Activated CD4-positive, alpha-beta T cell treated with anti-CD3 and anti-CD28 coated beads, Interleukin-2, amount 50 U/mL, for 16 hours (primary cell): ENCODE measurements around the gene MLYCD.
"Not testable (repeated sequence)": the region's sequence is repeated elsewhere in the genome, so short reads cannot be mapped to it uniquely, and the experiment has no call there.

ENCODE experiments used
- DNase-seq: peaks from one replicate; pipeline ENCODE4 v3.0.0-alpha.2; 2020

The MLYCD gene

DNA sequence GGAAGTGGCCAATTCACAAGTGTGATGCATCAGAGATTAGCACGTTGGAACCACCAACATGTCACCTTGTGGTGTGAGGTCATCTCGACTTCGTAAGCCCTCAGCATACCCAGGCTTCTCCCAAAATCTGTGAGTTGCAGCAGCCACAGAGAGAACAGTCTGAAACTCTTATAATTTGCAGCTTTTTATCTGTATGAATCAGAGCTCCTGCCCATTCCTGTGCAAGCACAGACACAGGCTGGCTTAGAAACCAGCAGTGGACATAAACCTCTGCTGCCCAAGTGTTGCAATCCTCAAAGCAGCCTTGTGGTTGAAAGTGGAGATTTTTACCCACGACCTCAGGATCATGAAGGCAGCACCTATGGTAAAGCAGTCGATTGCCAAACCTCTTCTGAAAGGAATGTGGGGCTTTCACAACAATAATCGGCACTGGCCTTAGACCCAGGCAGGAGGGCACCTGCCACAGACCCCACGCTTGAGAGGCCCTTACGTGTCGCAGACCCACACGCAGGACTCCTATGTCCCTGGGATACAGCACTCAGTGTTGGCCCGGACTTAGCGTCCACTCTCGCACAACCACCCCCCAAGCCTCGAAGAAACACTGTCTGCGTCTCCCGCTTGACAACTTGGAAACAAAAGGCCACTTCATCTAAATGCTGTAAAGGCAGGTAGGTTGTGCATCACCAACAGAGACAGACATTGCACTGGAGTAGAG is 29.6 kb downstream of the MLYCD start:
- DNase-seq, result no peak

DNA sequence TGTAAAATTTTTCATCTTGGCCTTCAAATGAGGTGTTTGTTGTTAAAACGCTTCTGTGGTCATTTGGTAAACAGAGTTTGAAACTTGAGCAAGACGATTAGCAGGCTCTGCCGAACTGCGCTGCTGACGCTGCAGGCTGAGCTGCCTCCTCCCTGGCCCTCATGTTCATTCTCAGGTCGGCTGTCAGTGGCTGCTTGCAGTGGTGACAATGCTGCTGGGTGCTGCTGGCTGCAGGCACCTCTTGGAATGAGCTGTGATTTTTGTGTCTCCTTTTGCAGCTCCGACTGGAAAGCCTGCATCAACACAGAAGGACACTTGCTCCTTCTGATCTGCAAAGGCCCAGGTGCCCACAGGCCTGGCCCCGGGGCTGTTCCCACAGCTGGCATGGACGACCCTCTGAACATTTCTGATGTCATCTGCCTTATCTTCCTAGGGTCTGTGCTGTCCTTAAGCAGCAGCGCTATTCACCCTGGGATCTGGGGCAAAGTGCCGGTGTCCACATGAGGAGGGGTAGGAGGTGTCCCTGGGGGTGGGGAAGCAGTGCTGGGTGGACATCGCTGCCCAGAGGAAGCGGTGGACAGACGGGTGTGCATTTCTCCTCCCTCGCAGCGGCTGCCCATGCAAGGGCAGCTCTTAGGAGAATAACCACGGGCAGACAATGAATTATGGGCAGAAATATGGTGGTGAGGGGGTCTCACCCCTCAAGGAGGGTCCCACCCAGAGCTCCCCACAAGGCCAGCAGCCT is 31.1 kb downstream of the MLYCD start:
- no peak for DNase-seq

- no peak for DNase-seq
Measured at GRCh38 chr16:83930730-83931500, 32.0 kb downstream of the MLYCD start.

- DNase-seq, result no peak
Measured at GRCh38 chr16:83931556-83931955, 32.6 kb downstream of the MLYCD start.

- DNase-seq, result no peak
Measured at GRCh38 chr16:83932304-83932703, 33.4 kb downstream of the MLYCD start.

DNA sequence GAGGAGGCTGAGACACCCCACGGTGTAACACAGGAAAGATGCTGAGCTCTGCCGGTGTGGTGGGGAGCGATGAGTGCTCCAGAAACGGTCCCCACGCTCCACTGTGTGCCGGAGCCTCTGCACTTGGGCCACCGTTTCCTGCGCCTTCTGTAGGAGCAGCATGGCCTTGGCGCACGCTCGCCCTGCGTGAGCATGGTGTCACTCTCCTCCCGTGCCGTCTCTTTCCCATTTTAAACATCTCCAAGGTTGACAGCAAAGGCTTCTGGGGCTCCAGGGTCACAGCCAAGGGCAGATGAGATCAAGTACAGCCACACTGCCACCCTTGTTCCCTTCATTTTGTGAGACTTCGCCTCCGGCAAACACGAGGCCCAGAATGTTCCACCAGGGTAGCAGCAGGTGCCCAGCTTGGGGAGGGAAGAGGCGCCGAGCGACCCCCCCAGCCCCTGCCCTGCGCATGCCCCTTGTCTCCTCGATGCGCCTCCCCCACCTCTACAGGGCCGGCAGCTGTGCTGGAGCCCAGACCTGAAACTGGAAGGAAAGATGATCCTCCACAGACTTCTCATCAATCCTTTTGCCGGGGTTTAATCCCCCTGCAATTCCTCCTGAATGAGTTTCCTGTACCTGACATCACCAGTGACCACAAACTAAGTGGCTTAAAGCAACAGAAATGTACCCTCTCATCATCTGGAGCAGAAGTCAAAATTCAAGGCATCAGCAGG is 34.2 kb downstream of the MLYCD start:
- DNase-seq, result no peak

DNA sequence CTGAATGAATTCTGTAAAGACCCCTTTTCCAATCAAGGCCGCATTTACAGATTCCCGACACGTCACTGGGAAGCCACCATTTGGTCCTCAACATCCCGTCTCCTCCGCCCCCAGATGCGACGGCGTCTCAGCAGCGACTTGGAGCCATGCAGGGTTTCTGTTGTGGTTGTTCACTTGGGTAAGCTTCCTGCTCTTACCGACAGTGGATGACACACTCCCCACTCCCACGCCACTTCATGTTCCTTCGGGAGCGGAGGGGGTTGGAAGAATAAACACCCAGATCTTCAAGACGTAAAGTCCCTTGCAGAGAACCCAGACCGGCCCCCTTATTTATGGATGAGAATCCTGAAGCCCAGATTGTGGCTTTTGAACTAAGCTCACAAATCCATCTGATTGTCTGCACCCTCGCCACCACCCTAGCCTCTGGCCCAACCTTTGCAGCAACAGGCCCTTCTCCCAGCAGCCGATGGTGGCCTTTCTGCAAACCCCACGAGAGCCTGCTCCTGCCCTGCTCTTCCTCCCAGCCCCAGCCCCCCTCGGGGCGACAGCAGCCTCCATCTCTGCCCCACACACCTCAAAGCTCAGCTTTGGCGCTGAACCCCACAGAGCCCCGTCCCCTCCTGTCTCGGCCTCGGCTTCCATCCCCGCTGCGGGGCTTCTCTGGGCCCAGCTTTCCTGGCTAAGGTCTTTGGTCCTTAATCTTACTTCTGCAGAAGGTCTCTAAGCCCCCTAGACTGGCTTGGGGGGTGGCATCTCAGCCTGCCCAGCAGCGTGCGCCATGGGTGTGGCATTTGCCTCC is 35.2 kb downstream of the MLYCD start:
- no peak for DNase-seq

GRCh38 chr16:83934684-83934977 is 35.7 kb downstream of the MLYCD start:
- no peak for DNase-seq

DNA sequence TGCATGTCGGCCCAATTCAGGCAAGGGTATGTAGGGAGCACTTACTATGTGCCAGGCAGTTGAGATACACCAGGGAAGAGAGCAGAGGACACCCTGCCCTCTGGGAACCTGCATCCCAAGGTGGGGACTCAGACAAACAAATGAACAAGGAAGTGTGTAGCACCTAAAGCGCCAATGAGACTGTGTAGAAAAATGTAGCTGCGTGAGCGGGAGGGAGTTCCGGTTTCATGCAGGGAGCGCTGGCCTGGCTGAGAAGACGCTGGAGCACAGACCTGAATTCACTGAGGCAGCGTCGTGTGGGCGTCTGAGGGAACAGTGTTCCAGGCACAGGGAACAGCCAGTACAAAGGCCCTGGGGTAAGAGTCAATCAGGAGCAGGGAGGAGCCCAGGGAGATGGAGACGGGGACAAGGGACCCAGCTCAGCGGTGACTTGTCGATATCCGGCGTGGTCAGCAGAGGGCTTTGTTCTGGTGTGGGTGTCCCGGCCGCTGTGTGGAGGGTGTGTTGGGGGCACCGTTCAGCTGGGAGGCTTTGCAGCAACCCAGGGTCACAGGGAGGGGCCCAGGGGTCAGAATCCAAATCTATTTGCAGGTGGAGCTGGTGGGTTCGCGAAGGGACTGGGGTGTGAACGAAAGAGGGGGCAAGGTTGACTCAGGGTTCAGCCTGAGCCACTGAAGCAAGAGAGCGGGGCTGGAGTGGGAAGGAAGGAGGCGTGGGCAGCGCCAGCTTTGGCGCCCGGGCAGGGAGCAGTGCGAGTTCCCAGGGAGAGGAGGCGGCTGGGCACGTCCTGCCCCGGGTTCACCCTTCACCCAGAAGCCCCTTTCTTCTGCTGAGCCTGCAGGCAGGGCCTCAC is 36.3 kb downstream of the MLYCD start:
- DNase-seq, result no peak

- no peak for DNase-seq
Measured at GRCh38 chr16:83935858-83936255, 36.9 kb downstream of the MLYCD start.

- DNase-seq, result no peak
Measured at GRCh38 chr16:83936581-83937165, 37.8 kb downstream of the MLYCD start.

DNA sequence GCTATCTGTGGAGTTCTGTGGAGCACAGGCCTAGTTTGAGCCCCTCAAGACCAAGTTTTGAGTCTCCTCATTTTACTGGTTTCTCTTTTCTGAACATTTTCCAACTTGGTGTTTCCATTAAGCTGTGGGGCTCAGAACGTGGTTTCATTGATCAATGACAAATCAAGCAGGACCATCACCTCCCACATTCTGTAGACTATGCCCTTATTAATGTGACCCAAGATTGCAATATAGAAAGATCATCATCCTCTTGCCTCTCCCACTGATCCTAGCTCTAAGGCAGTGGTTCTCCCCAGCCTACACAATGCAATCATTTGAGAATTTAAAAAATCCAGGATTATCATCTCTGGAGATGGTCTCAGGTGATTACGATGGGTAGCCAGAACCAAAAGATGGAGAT is 38.4 kb downstream of the MLYCD start:
- DNase-seq, result no peak

DNA sequence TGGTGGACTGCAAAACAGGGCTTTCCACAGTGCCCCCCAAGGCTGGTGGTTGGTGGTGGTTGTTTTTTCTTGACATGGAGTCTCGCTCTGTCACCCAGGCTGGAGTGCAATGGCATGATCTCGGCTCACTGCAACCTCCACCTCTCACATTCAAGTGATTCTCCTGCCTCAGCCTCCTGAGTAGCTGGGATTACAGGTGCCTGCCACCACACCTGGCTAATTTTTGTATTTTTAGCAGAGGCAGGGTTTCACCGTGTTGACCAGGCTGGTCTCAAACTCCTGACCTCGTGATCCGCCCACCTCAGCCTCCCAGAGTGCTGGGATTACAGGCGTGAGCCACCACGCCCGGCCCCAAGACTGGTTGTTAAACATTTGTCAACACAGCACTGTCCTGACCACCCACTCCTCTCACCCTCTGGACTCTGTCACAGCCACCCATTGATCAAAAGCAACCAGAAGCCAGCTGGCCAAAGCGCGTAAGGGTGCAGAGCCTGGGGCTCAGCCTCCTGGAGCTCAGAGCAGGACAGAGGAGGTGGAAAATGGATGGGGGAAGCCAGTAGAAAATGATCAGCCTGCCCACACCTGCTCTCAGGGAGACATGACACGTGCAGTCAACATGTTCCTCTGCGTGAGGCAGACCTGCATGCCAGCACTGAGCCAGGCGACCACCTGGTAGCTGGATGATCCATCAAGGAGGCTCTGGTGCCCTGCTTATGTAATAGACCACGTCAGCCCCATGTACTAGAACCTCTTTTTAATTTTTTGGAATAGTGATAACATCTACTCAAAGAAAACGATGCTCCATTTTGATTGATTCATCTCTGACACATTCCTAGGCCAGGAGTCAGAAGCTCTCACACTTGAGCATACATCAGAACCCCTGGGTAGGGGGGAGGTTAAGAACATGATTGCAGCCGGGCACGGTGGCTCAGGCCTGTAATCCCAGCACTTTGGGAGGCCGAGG is 39.3 kb downstream of the MLYCD start:
- DNase-seq, result no peak

DNA sequence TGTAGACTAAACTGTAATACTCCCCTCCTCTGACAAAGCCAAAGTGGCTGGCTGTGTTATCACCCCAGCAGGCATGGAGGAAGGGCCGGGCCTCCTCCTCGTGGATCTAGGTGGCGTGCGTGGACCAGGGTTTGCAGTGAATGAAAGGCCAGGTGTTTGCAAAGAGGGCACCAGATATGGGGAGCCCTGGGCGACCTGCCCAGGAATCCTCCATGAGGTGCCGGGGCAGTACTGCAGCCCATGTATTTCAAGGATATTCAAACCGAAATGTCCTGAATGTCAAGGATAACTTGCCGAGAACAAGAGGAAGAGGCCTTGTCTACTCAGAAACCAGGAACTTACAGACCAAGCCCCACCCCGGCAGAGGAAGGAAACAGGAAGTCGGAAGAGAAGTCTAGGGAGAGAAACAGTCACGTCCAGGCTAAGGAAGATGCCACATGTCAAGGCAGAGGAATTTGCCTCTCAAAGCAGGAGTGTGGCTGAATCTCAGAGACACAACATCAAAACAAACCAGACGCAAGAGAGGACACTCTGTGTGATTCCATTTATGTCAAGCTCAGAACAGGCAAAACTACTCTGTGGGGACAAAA is 40.4 kb downstream of the MLYCD start:
- no peak for DNase-seq

GRCh38 chr16:83940119-83940518 is 41.2 kb downstream of the MLYCD start:
- DNase-seq, result no peak

- DNase-seq, result no peak
Measured at GRCh38 chr16:83940630-83941378, 41.9 kb downstream of the MLYCD start.

DNA sequence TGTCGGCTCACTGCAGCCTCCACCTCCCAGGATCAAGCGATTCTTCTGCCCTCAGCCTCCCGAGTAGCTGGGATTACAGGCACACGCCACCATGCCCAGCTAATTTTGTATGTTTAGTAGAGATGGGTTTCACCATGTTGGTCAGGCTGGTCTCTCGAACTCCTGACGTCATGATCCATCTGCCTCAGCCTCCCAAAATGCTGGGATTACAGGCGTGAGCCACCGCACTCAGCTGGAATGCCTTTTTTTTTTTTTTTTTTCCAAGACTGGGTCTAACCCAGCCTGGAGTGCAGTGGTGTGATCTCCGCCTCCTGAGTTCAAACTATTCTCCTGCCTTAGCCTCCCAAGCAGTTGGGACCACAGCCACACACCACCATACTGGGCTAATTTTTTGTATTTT is 42.6 kb downstream of the MLYCD start:
- not testable (repeated sequence) for DNase-seq

- no peak for DNase-seq
Measured at GRCh38 chr16:83942074-83942473, 43.2 kb downstream of the MLYCD start.
